Mesodermal cell (in vitro differentiated cells): ENCODE data around the gene KRTDAP.
A peak's percentile ranks its signal among the peaks of the same experiment; 100 is the strongest.

Experiments
- H3K27ac ChIP-seq: 2 replicates; pipeline ENCODE4 v1.7.0; 2013; ENCODE audit warnings: mild to moderate bottlenecking, low read depth, low read length, moderate library complexity; ENCODE audit not compliant: severe bottlenecking
- H3K36me3 ChIP-seq: 2 replicates; pipeline ENCODE4 v1.7.1; 2013; ENCODE audit warnings: mild to moderate bottlenecking, low read length, moderate library complexity; ENCODE audit not compliant: control insufficient read depth, insufficient read depth
- H3K4me1 ChIP-seq: one replicate; pipeline ENCODE4 v1.7.1; 2013; ENCODE audit warnings: mild to moderate bottlenecking, low read length; ENCODE audit not compliant: insufficient read depth, control insufficient read depth, poor library complexity, severe bottlenecking
- H3K4me3 ChIP-seq: 2 replicates; pipeline ENCODE4 v1.7.0; 2013; ENCODE audit warnings: low read length, control low read depth, mild to moderate bottlenecking; ENCODE audit not compliant: insufficient read depth, poor library complexity, severe bottlenecking; ENCODE audit errors: extremely low read depth
- H3K9me3 ChIP-seq: 2 replicates; pipeline ENCODE4 v1.7.1; 2013; ENCODE audit warnings: mild to moderate bottlenecking, low read length, moderate library complexity; ENCODE audit not compliant: control insufficient read depth
- WGBS, 2 experiments: methylation state at CpG; one replicate each; pipeline ENCODE4 v1.1.5; 2013; ENCODE audit warnings: missing lambda C conversion rate in 2 of 2; ENCODE audit not compliant: insufficient coverage in 2 of 2; 5-methylcytosine and 5-hydroxymethylcytosine counted together

The KRTDAP gene

DNA sequence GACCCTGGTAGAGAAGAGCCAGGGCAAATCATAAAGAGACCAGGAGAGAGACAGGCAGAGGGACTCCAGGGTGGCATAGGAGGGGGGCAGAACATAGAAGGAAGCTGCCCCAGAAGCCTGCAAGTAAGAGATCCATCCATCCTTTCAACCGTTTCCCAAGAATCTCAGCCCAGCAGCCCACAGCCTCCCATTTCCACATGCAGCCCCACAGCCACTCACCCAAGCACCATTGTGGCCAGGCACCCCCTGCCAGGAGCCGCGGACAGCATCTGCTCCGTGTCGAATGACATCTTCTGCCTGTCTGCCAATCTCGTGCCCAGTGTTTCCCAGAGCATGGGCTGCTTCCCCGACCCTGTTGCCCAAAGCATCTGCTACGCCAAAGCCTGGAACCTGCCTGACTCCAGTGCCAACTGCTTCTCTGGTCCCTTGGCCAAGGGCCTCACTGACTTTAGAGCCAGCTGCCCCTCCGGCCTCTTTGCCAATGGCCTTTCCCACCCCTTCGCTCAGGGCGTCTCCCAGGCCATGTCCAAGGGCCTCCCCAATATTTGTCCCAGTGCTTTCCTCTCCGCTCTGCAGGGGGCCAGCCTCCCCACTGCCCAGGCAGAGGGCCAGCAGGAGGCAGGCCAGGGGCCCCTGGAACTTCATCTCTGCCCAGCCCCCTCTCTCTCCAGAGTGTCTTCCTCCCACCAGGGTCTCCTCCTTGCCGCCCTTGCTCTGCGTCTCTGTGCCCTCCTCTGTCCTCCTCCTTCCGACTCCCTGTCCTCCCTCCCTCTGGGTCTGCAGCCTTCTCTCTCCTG lies 22.8 kb upstream of the KRTDAP start:
- no peak overlapping the region for H3K4me3 ChIP-seq
- H3K9me3 ChIP-seq = no peaks in the 10 kb centered on the region
- peaks cover 2% of the 10 kb centered on the region for H3K4me1 ChIP-seq
- H3K27ac ChIP-seq = no peak overlapping the region
- WGBS, 2 experiments = 83 to 90% methylated on average over 14 to 15 of the region's 15 CpGs
- no peaks in the 10 kb centered on the region for H3K36me3 ChIP-seq

DNA sequence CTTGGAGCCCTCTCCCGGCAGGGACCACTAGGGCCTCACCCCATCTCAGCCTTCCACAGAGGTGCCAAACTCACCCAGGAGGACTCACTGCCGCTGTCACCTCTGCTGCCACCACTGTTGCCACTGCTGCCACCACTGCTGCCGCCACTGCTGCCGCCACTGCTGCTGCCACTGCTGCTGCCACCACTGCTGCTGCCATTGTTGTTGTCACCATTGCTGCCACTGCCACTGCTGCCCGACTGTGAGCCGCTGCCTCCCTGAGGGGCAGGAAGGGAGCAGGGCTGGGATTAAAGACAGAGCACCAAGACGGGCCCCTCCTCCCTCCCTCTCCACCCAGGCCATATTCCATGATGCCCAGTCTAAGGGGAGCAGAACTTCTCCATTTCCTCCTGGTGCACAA lies 21.1 kb upstream of the KRTDAP start:
- Histone ChIP-seq H3K27ac (no peak overlapping the region), H3K9me3 (no peaks in the 10 kb centered on the region), H3K4me1 (no peaks in the 10 kb centered on the region), H3K36me3 (no peaks in the 10 kb centered on the region), H3K4me3 (no peak overlapping the region)
- 82 to 84% methylated on average over 5 to 6 of the region's 7 CpGs for WGBS, 2 experiments

DNA sequence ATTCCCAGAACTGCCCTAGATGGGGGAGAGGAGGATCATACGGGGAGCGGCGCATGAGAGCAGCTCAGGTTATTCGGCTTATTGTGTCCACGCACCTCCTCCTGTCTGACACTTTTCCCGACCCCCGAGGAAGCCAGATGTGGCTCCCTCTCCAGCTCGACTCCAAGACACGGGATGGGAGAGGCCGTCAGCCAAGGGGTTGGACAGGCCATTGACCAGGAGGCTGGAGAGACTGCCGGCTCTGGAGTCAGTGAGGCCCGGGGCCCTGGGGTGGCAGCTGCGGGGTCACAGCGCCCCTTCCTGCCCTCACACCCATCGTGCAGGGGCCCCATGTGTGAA lies 20.3 kb upstream of the KRTDAP start:
- WGBS, 2 experiments = 34% methylated on average over 13 of the region's 15 CpGs
- Histone ChIP-seq H3K27ac (no peak overlapping the region), H3K4me3 (peak overlapping the region; percentile 43), H3K36me3 (no peaks in the 10 kb centered on the region), H3K9me3 (no peaks in the 10 kb centered on the region), H3K4me1 (no peaks in the 10 kb centered on the region)

DNA sequence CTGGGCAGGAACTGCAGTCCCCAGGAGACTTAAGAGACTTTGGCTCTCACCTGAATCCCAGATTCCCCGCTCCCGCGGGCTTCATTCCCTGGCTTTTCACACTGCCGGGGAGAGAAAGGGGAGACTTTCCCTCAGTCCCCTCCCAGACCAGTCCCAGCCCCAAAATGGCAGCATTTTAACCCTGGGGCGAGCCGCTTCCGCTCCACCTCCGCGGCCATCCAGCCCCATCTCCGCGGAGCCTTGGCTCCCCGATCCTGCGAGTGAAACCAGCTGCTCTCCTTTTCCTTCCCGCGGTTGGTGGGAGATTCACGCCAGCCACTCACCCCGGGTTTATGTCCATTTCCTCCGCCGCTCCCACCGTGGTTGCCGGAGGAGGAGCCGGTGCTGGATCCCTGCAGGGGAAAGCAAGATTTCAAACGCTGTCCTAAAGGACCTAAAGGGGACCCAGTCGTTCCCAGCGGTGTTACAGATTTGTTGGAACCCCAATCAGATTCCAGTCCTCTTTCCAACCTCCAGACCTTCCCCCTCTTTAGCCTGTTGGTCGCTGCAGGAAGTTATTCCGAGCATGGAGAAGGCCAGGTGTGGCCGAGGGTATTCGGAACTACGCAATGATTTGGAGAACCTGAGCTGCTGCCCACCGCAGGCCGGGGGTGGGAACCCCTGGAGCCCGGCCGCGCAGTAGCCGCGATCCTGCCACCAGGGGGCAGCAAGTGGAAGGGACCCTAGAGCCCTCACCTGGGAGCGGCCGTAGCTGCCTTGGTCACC lies 19.8 kb upstream of the KRTDAP start:
- Histone ChIP-seq H3K4me1 (no peaks in the 10 kb centered on the region), H3K36me3 (no peaks in the 10 kb centered on the region), H3K27ac (peak overlapping the region; percentile 60), H3K4me3 (peak overlapping the region; percentile 43), H3K9me3 (no peaks in the 10 kb centered on the region)
- WGBS, 2 experiments = 0 to 1% methylated on average over 32 to 33 of the region's 39 CpGs

DNA sequence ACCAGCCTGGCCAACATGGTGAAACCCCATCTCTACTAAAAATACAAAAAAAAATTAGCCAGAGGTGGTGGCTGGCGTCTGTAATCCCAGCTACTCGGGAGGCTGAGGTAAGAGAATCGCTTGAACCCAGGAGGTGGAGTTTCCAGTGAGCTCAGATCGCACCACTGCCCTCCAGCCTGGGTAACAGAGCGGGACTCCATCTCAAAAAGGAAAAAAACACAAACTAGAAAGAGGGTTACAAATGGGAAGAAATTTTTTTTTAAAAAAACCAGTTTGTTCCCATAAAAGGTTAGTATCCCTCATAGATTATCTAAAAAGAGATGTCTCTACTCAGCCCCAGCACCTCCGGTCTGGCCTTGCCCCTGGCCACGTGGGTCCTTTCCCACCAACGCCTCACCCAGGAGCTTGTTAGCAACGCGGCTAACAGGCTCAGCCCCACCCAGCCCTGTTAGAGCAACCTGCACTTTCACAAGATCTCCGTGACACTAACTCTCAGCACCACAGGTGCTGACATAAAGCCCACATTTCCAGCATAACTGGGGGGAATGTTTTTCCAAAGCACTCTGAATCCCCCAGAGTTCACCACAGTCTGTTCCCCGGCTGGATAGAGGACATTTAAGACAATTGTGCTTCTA lies 18.9 kb upstream of the KRTDAP start:
- H3K9me3 ChIP-seq = no peaks in the 10 kb centered on the region
- no peak overlapping the region for H3K27ac ChIP-seq
- H3K4me3 ChIP-seq = peak overlapping the region; percentile 43
- no peaks in the 10 kb centered on the region for H3K4me1 ChIP-seq
- WGBS, 2 experiments = 12 to 14% methylated on average over 9 of the region's 12 CpGs
- H3K36me3 ChIP-seq = no peaks in the 10 kb centered on the region

DNA sequence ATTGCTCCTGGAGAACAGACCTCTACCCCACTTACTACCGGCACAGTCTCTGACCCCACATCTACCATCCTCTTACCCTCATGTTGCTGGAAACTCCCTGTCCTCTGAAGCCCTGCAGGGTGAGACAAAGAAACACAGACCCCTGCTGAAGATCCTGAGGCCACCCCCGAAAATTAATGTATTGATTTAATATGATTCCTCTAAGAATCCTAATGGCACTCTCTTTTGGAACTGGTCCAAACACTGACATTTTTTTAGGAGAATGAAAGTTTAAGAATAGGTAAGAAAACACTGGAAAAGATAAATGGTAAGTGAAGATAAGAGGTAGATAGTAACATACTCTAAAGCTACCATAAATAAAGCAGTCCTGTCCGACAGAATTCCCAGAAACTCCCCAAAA lies 17.9 kb upstream of the KRTDAP start:
- H3K4me3 ChIP-seq = no peak overlapping the region
- no peaks in the 10 kb centered on the region for H3K36me3 ChIP-seq
- no peaks in the 10 kb centered on the region for H3K4me1 ChIP-seq
- WGBS, 2 experiments = 86% methylated on average over 1 of the region's 3 CpGs; no CpG with 5 or more reads in 1 of the 2 experiments
- H3K27ac ChIP-seq = no peak overlapping the region
- no peaks in the 10 kb centered on the region for H3K9me3 ChIP-seq

DNA sequence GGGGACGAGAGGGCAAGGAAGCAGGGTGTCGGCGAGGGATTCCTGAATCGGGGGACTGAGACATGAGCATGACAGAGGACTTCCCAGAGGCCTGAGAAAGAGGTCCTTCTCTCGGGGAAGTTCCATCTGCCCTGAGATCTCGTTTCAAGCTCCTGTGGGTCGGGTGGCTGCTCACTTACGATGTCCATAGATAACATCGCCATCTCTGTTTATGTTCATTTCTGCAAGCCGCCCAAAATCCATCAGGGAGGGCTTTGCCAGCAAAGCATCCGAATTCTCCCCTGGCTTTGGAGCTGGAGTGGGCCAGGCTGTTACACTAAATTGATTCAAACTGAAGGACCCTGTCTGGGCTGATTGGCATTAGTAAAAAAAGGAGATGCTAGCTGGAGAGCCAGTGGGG lies 17.3 kb upstream of the KRTDAP start:
- Histone ChIP-seq H3K4me1 (no peaks in the 10 kb centered on the region), H3K36me3 (no peaks in the 10 kb centered on the region), H3K27ac (no peak overlapping the region), H3K9me3 (no peaks in the 10 kb centered on the region), H3K4me3 (no peak overlapping the region)
- 95 to 96% methylated on average over 11 of the region's 11 CpGs for WGBS, 2 experiments

DNA sequence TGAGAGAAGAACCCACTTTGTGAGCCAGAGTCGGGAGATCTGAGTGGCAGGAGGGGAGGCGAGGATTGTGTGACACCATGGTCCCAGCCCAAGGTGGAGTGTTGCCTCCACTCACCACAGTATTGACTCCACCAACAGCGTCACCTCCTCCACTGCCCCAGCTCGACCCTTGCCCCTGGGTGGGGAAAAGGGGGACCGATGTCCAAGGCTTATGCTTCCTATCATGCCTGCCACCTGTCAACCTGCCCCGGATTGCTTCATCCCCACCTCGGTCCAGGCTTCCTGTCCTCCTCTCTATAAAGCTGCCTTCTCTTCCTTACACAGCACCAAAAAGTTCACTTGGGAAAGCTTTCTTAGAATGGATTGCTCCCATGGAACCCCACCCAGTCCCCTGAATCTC lies 15.7 kb upstream of the KRTDAP start:
- 84 to 90% methylated on average over 2 to 4 of the region's 7 CpGs for WGBS, 2 experiments
- Histone ChIP-seq H3K4me1 (peaks cover 3% of the 10 kb centered on the region), H3K36me3 (no peaks in the 10 kb centered on the region), H3K9me3 (no peaks in the 10 kb centered on the region), H3K27ac (no peak overlapping the region), H3K4me3 (no peak overlapping the region)

DNA sequence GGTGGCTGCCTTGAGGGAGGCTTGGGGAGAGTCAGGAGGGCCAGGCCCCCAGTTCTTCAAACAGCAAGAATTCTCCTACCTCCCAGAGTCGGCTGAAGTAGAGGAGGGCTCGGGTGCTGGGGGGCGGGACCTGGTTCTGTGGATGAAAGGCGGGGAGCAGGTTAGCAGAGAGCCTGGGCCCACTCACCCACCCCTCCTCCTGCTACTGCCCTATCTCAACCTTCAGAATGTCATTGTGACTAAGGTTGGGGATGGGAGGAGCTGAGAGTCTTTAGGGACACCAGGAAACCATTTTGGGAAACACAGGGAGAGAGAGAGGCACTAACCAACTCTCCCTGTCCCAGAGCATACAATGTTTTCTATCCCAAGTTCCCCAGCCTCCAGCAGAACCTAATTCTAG lies 12.5 kb upstream of the KRTDAP start:
- no peak overlapping the region for H3K27ac ChIP-seq
- no peak overlapping the region for H3K4me3 ChIP-seq
- H3K36me3 ChIP-seq = no peaks in the 10 kb centered on the region
- H3K4me1 ChIP-seq = peaks cover 3% of the 10 kb centered on the region
- WGBS, 2 experiments = no CpG with 5 or more reads among the region's 4 CpGs
- no peaks in the 10 kb centered on the region for H3K9me3 ChIP-seq

DNA sequence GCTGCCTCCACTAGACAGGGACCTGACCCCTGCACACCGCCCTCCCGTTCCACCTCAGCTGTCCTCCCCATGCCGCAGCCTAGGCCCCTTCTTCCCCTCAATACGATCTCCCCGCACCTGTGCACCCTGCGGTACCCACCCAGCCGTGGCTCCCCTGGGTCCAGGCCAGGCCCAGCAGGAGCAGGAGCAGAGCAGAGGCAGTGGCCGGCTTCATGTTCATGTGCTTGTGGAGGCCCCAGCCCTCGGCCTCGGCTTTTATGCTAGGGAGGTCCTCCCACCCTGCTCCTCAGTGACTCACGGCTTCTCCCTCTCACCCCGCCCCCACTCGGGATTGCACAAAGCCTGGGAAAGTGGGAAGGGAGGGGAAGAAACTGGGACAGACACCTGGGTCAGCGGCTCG lies 11.4 kb upstream of the KRTDAP start:
- 94 to 96% methylated on average over 4 to 9 of the region's 15 CpGs for WGBS, 2 experiments
- Histone ChIP-seq H3K36me3 (no peaks in the 10 kb centered on the region), H3K4me3 (no peak overlapping the region)

More for the DNA sequence above, 11.4 kb upstream of the KRTDAP start:
- Histone ChIP-seq H3K4me1 (peaks cover 3% of the 10 kb centered on the region), H3K9me3 (no peaks in the 10 kb centered on the region), H3K27ac (no peak overlapping the region)
